ENCODE results near the gene ADAMTS15. TPM values are rescaled to one million over a fixed set of nuclear protein-coding genes. Genes with fewer than 3 reads are reported as not detected.

Gene ADAMTS15
- total and polyA plus RNA-seq, 12 donors, result 0.68 to 3.7 (median 2.2) TPM

DNA sequence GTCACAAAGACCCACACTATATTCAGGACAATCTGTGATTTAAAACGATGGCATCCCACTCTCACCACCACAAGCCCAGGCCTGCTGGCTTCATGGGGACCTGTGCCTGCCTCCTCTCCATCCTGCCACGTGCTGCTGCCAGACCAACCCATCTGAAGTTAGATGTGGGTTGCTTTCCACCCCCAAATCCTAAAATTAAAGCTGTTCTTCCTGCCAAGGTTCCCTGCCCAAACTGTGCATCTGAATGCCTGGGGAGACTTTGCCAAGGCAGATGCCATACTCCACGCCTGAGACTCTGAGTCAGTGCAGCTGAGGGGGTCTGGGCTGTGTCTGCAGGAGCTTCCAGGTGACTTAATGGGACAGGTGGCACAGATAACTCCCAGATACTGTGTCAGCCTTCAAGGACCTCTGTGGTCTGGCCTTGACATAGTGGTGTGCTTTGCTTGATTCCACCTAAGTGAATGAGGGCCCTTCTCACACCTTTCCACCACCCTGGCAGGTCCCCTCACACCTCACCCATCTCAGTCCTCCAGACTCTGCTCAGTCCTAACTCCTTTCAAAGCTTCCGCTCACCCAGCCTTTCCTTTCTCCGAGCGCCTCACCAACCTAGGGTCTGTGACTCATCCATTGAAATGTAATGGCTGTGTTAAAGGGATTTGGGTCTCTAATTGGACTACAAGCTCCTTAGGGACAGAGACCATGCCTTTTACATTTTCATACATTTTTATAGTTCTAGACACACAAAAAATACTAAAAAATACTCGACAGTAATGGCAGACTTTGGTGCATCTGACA, 38.7 kb upstream of the ADAMTS15 start:
- DNase-seq, result no peak
- 86 to 89% (median 87%) methylated on average over 7 of the region's 7 CpGs for WGBS, 4 donors
- Histone ChIP-seq H3K27ac (no peak overlapping the region), H3K27me3 (peaks cover 12% of the 10 kb centered on the region), H3K9me3 (replicated peaks in 1 of 3) (no peaks in the 10 kb centered on the region), H3K4me3 (no peak overlapping the region), H3K36me3 (replicated peaks in 1 of 2) (no peaks in the 10 kb centered on the region), H3K4me1 (replicated peaks in 1 of 2) (peaks cover 0 to 9% of the 10 kb centered on the region in 2 donors)
- intact Hi-C loops (cut with DNase I), result no loop called here
- TF ChIP-seq, protein P1, sequence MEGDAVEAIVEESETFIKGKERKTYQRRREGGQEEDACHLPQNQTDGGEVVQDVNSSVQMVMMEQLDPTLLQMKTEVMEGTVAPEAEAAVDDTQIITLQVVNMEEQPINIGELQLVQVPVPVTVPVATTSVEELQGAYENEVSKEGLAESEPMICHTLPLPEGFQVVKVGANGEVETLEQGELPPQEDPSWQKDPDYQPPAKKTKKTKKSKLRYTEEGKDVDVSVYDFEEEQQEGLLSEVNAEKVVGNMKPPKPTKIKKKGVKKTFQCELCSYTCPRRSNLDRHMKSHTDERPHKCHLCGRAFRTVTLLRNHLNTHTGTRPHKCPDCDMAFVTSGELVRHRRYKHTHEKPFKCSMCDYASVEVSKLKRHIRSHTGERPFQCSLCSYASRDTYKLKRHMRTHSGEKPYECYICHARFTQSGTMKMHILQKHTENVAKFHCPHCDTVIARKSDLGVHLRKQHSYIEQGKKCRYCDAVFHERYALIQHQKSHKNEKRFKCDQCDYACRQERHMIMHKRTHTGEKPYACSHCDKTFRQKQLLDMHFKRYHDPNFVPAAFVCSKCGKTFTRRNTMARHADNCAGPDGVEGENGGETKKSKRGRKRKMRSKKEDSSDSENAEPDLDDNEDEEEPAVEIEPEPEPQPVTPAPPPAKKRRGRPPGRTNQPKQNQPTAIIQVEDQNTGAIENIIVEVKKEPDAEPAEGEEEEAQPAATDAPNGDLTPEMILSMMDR (IDR thresholded peaks at IDR 0.05), result no peak
- no peak for TF ChIP-seq POLR2A (IDR thresholded peaks at IDR 0.05)

DNA sequence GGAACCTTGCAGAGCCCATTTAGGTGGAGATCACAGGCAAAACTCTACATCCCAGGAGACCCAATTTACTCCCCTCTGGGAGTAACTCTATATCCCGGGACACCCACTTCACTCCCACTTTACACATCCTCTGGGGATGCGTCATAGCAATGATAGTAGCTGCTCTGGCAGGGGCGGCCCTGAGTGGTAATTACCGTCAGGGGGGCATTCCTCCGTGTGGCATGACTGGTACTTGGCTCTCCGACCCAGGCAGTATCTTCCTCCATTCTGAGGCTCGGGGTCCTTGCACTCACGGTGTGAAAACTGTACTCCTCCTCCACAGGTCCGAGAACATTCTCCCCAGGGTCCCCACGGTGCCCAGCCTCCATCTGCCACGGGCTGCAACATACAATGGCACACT, 37.2 kb upstream of the ADAMTS15 start:
- Histone ChIP-seq H3K27ac (no peak overlapping the region), H3K27me3 (peaks cover 12% of the 10 kb centered on the region), H3K4me3 (no peak overlapping the region), H3K36me3 (replicated peaks in 1 of 2) (no peaks in the 10 kb centered on the region), H3K4me1 (replicated peaks in 1 of 2) (peaks cover 0 to 9% of the 10 kb centered on the region in 2 donors), H3K9me3 (replicated peaks in 1 of 3) (no peaks in the 10 kb centered on the region)
- DNase-seq, result no peak
- TF ChIP-seq, protein P1 (IDR thresholded peaks at IDR 0.05), result no peak
- TF ChIP-seq POLR2A (IDR thresholded peaks at IDR 0.05), result no peak
- 76 to 90% (median 81%) methylated on average over 2 to 11 of the region's 11 CpGs for WGBS, 4 donors
- intact Hi-C loops (cut with DNase I), result no loop called here

DNA sequence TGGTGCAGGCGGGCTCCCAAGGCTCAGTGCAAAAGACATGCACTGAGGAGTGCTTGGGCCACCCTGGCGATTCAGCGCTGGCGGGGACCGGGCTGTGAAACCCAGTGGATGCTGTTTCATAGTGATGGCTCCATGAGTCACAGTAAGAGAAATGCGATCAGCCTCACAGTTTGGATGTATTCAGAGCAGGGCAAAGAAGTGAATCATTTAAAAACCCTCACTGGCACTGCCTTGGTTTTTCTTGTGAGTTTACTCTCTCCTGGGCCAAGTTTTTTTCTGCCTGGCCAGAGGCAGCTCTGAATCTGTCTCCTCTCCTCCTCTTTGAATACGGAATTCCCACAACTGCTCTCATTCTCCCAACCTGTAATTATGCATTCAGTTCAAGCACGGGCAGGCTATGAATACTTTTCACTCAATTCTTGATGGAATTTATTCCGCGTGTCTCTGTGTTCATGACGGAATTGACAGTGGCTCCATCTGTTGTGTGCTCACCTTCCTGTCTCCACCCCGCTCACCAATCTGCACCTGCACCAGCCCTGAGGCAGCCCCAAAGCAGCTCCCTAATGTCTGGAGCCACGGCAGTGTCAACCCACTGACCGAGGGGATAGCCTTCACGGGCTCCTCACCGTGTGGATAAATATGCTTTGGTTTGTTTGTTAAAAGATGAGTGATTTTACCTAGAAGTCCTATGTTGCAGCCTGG, 34.9 kb upstream of the ADAMTS15 start:
- H3K36me3 ChIP-seq (replicated peaks in 1 of 2), result no peaks in the 10 kb centered on the region
- no peaks in the 10 kb centered on the region for H3K9me3 ChIP-seq (replicated peaks in 1 of 3)
- peak in 3 of 7 donors; percentile 21 to 62 (median 40) for DNase-seq
- TF ChIP-seq, protein P1 (IDR thresholded peaks at IDR 0.05), result no peak
- no peak for TF ChIP-seq POLR2A (IDR thresholded peaks at IDR 0.05)
- 78 to 84% (median 81%) methylated on average over 15 to 16 of the region's 16 CpGs for WGBS, 4 donors
- no peak overlapping the region for H3K4me3 ChIP-seq
- H3K27me3 ChIP-seq, result peaks cover 12% of the 10 kb centered on the region
- H3K27ac ChIP-seq, result no peak overlapping the region
- intact Hi-C loops (cut with DNase I), result no loop called here
- no peaks in the 10 kb centered on the region for H3K4me1 ChIP-seq (replicated peaks in 1 of 2)
